Measurements from ENCODE around the gene WDR89.

Gene WDR89

GRCh38 chr14:63581491-63581890 lies 60.2 kb downstream of the WDR89 start:
- DNase-seq (ENCODE audit: low read depth, low spot score) = no peak
- ChIA-PET CTCF (no interaction called here), POLR2A (no interaction called here)
- H3K4me3 ChIP-seq (ENCODE audit: low read depth, low read length) = no peak overlapping the region
- no peak for TF ChIP-seq CTCF (IDR thresholded peaks at IDR 0.05; ENCODE audit: insufficient read depth, low read length, missing control alignments)

DNA sequence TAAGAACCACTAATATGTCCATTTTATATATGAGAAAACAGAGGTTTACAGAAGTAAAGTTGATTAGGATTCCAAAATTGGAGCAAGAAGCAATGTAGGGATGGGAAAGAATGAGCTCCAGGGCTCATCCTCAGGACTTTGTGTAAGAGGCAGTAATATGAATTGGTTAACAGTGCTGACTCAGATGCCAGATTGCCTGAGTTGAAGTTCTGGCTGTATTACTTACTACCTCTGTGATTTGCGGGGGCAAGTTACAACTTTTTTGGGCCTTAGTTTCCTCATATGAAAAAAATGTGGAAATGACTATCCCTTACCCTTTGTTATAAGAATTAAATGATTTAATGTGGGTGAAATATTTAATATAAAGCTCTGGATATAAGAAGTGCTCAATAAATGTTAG lies 63.4 kb downstream of the WDR89 start:
- no peak for TF ChIP-seq CTCF (IDR thresholded peaks at IDR 0.05; ENCODE audit: insufficient read depth, low read length, missing control alignments)
- no peak overlapping the region for H3K4me3 ChIP-seq (ENCODE audit: low read depth, low read length)
- POLR2A ChIA-PET = no interaction called here
- no peak for DNase-seq (ENCODE audit: low read depth, low spot score)
- CTCF ChIA-PET = no interaction called here

DNA sequence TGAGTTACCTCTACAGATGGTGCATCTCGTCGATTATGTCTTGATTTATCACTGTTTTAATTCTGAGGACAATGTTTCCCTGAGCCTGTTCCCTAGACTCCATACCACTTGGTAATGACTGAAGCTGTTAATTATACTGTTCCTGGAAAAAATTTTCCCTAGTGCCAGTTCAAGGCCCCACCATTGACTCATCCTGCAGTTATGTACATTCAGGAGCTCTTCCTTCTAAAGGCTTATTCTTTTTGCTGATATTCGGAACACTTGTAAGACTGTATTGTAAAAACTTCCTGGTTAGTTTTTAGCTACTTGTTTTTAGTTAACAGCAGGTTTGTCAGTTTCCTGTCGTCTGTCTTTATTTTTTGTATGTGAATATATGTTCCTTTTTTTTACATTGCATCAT lies 68.1 kb downstream of the WDR89 start:
- no peak for DNase-seq (ENCODE audit: low read depth, low spot score)
- CTCF ChIA-PET = interaction anchor here (0.7 kb wide), 1 partner anchor 185 kb away, joined by 3 read pairs; no protein-coding TSS in a partner anchor
- POLR2A ChIA-PET = no interaction called here
- no peak for TF ChIP-seq CTCF (IDR thresholded peaks at IDR 0.05; ENCODE audit: insufficient read depth, low read length, missing control alignments)
- H3K4me3 ChIP-seq (ENCODE audit: low read depth, low read length) = no peak overlapping the region

DNA sequence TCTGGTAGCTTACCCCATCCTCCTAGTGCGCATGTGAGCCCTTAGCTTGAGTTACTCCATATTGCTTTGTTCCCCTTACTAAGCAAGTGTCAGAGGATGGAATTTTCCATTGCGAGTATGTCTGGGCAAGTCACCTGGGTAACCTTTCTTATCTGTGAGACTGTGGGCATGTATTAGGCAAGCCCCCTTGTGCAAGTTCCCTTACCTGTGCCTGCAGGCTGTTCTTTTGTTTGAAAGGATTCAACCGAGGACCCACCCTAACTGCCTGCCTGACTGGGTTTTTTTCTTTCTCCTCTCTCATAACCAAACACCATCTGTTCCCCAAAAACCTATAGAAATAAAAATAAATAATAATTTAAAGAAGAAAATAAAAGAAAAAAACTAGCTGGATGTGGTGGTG lies 76.2 kb downstream of the WDR89 start:
- CTCF ChIA-PET = interaction anchor here (1.2 to 1.5 kb wide), 2 partner anchors 10 to 177 kb away, joined by 3 read pairs; no protein-coding TSS in a partner anchor
- TF ChIP-seq CTCF (IDR thresholded peaks at IDR 0.05; ENCODE audit: insufficient read depth, low read length, missing control alignments) = no peak
- H3K4me3 ChIP-seq (ENCODE audit: low read depth, low read length) = no peak overlapping the region
- DNase-seq (ENCODE audit: low read depth, low spot score) = no peak
- POLR2A ChIA-PET = no interaction called here

- no peak overlapping the region for H3K4me3 ChIP-seq (ENCODE audit: low read depth, low read length)
- CTCF ChIA-PET = interaction anchor here (1.5 kb wide), 1 partner anchor 176 kb away, joined by 3 read pairs; no protein-coding TSS in a partner anchor
- POLR2A ChIA-PET = no interaction called here
- DNase-seq (ENCODE audit: low read depth, low spot score) = no peak
- no peak for TF ChIP-seq CTCF (IDR thresholded peaks at IDR 0.05; ENCODE audit: insufficient read depth, low read length, missing control alignments)
These were observed 77.4 kb downstream of the WDR89 start for GRCh38 chr14:63564318-63564717.

- ChIA-PET CTCF (no interaction called here), POLR2A (no interaction called here)
- no peak for TF ChIP-seq CTCF (IDR thresholded peaks at IDR 0.05; ENCODE audit: insufficient read depth, low read length, missing control alignments)
- no peak overlapping the region for H3K4me3 ChIP-seq (ENCODE audit: low read depth, low read length)
- no peak for DNase-seq (ENCODE audit: low read depth, low spot score)
These were observed 78.2 kb downstream of the WDR89 start for GRCh38 chr14:63563370-63564026.

Measured in AG04449 (cell line).